Adrenal gland (tissue), 5 donors: ENCODE measurements around the gene BUD23.

ENCODE experiments used
- POLR2A ChIP-seq, 2 donors: fragments of 450-650 bp; IDR thresholded peaks; one replicate each; pipeline ENCODE4 v1.6.1; 2017; ENCODE audit warnings: antibody characterized with exemption in 2 of 2, mild to moderate bottlenecking in 2 of 2, moderate library complexity in 1 of 2
- TF ChIP-seq, protein P1 (sequence below), 6 experiments: fragments of 450-650 bp in 4 of 6; fragments of 200-600 bp in 2 of 6; sonication (generic) in 1 of 6; IDR thresholded peaks; 1 replicate in 5 of 6; 2 replicates in 1 of 6; pipeline versions ENCODE4 v1.5.1 to v1.8.0; 2016 to 2021; ENCODE audit warnings: antibody characterized with exemption in 6 of 6, mild to moderate bottlenecking in 2 of 6, moderate library complexity in 1 of 6
- donor health status: DM: no; HTN: no; CAD: no.

DNA sequence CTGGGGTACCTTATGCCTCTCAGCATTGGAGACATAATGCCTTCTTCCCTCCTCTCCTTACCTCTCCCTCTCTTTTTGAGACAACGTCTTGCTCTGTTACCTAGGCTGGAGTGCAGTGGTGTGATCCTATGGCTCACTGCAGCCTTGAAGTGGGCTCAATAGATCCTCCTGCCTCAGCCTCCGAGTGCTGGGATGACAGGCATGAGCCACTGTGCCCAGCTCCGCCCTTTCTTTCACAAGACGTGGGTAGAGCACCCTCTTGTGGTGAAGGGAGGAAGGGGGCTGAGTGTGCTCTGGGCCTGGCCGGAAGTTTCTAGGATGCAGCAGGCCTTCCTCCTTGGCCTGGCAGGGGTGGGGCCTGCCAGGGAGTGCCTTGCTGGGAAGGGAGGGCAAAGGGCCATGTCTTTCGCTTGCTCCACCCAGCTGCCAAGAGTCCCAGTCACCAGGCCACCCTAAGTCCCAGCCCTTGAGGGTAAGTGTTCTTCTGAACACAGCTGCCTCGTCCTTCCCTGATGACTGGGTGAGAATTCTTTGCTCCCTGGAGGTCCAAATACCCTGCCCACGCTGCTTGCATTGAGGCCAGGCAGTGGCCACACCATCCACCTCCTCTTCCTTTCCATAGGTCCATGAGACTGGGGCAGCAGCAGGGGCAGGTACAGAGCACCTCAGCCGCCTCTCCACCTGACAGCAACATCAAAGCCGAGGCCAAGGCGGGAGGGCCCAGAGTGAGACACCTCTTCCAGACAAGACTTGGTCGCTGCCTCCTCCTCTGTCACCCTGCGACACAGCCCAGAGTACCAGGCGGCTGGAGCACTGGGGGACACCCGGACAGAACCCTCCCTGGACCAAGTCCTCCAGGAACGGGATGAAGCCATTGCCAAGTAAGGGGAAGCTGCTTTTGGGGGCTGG lies 51.5 kb downstream of the BUD23 start:
- TF ChIP-seq, protein P1, sequence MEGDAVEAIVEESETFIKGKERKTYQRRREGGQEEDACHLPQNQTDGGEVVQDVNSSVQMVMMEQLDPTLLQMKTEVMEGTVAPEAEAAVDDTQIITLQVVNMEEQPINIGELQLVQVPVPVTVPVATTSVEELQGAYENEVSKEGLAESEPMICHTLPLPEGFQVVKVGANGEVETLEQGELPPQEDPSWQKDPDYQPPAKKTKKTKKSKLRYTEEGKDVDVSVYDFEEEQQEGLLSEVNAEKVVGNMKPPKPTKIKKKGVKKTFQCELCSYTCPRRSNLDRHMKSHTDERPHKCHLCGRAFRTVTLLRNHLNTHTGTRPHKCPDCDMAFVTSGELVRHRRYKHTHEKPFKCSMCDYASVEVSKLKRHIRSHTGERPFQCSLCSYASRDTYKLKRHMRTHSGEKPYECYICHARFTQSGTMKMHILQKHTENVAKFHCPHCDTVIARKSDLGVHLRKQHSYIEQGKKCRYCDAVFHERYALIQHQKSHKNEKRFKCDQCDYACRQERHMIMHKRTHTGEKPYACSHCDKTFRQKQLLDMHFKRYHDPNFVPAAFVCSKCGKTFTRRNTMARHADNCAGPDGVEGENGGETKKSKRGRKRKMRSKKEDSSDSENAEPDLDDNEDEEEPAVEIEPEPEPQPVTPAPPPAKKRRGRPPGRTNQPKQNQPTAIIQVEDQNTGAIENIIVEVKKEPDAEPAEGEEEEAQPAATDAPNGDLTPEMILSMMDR (IDR thresholded peaks at IDR 0.05), result peak; percentile 70 to 93 (median 77)
- TF ChIP-seq POLR2A (IDR thresholded peaks at IDR 0.05), result no peak
